ENCODE results near the gene DCTD. TPM values are rescaled to one million over a fixed set of nuclear protein-coding genes. Genes with fewer than 3 reads are reported as not detected.

Gene DCTD
- total and polyA plus RNA-seq, 7 donors = 30.5 to 63.4 (median 47.3) TPM

GRCh38 chr4:182913621-182914020 lies 3.6 kb downstream of the DCTD start:
- intact Hi-C loops (cut with DNase I) = no loop called here
- Histone ChIP-seq H3K27ac (no peak overlapping the region), H3K4me1 (peaks cover 6% of the 10 kb centered on the region), H3K27me3 (ENCODE audit: insufficient read depth in 3 of 3, low read length in 2 of 3) (no peaks in the 10 kb centered on the region), H3K4me3 (no peak overlapping the region), H3K36me3 (ENCODE audit: insufficient read depth in 1 of 2, low read depth in 1 of 2) (peaks cover 6 to 63% of the 10 kb centered on the region in 2 donors), H3K9me3 (no peaks in the 10 kb centered on the region)
- 95 to 98% (median 97%) methylated on average over 2 of the region's 2 CpGs for WGBS, 3 donors
- ATAC-seq = no peak
- no peak for TF ChIP-seq CTCF (IDR thresholded peaks at IDR 0.05)
- DNase-seq = no peak

- no peak for TF ChIP-seq CTCF (IDR thresholded peaks at IDR 0.05)
- Histone ChIP-seq H3K27me3 (ENCODE audit: insufficient read depth in 3 of 3, low read length in 2 of 3) (no peaks in the 10 kb centered on the region), H3K27ac (no peak overlapping the region), H3K36me3 (ENCODE audit: insufficient read depth in 1 of 2, low read depth in 1 of 2) (peaks cover 6 to 63% of the 10 kb centered on the region in 2 donors), H3K4me3 (no peak overlapping the region), H3K4me1 (peaks cover under 1% of the 10 kb centered on the region), H3K9me3 (no peaks in the 10 kb centered on the region)
- ATAC-seq (no peak), DNase-seq (no peak)
- intact Hi-C loops (cut with DNase I) = no loop called here
- WGBS, 3 donors = 79 to 83% (median 80%) methylated on average over 8 of the region's 8 CpGs
Measured at GRCh38 chr4:182913036-182913435, 4.2 kb downstream of the DCTD start.

- ATAC-seq (no peak), DNase-seq (no peak)
- H3K9me3 ChIP-seq = no peaks in the 10 kb centered on the region
- intact Hi-C loops (cut with DNase I) = no loop called here
- WGBS, 3 donors = 97% methylated on average over 3 of the region's 3 CpGs
- H3K36me3 ChIP-seq (ENCODE audit: insufficient read depth in 1 of 2, low read depth in 1 of 2) = peaks cover 3 to 78% of the 10 kb centered on the region in 2 donors
- H3K27ac ChIP-seq = no peak overlapping the region
- H3K4me3 ChIP-seq = no peak overlapping the region
- H3K4me1 ChIP-seq = no peaks in the 10 kb centered on the region
- TF ChIP-seq CTCF (IDR thresholded peaks at IDR 0.05) = no peak
- H3K27me3 ChIP-seq (ENCODE audit: insufficient read depth in 3 of 3, low read length in 2 of 3) = no peaks in the 10 kb centered on the region
Measured at GRCh38 chr4:182908124-182908523, 9.1 kb downstream of the DCTD start.

GRCh38 chr4:182907396-182907795 lies 9.8 kb downstream of the DCTD start:
- WGBS, 3 donors = 97 to 98% (median 97%) methylated on average over 8 of the region's 8 CpGs
- no peak for TF ChIP-seq CTCF (IDR thresholded peaks at IDR 0.05)
- peaks cover 3 to 78% of the 10 kb centered on the region in 2 donors for H3K36me3 ChIP-seq (ENCODE audit: insufficient read depth in 1 of 2, low read depth in 1 of 2)

GRCh38 chr4:182906786-182907185 lies 10.4 kb downstream of the DCTD start:
- H3K36me3 ChIP-seq (ENCODE audit: insufficient read depth in 1 of 2, low read depth in 1 of 2) = peaks cover 3 to 78% of the 10 kb centered on the region in 2 donors
- DNase-seq = no peak
- 79 to 96% (median 96%) methylated on average over 4 of the region's 4 CpGs for WGBS, 3 donors
- no peak overlapping the region for H3K27ac ChIP-seq
- H3K9me3 ChIP-seq = no peaks in the 10 kb centered on the region
- H3K27me3 ChIP-seq (ENCODE audit: insufficient read depth in 3 of 3, low read length in 2 of 3) = no peaks in the 10 kb centered on the region
- intact Hi-C loops (cut with DNase I) = no loop called here
- H3K4me1 ChIP-seq = no peaks in the 10 kb centered on the region
- ATAC-seq = no peak
- H3K4me3 ChIP-seq = no peak overlapping the region
- no peak for TF ChIP-seq CTCF (IDR thresholded peaks at IDR 0.05)

More at GRCh38 chr4:182907396-182907795, 9.8 kb downstream of the DCTD start:
- ATAC-seq (no peak), DNase-seq (no peak)
- no peak overlapping the region for H3K4me3 ChIP-seq
- intact Hi-C loops (cut with DNase I) = no loop called here
- H3K27me3 ChIP-seq (ENCODE audit: insufficient read depth in 3 of 3, low read length in 2 of 3) = no peaks in the 10 kb centered on the region
- no peak overlapping the region for H3K27ac ChIP-seq
- no peaks in the 10 kb centered on the region for H3K4me1 ChIP-seq
- no peaks in the 10 kb centered on the region for H3K9me3 ChIP-seq

Measured in psoas muscle (tissue), 8 donors.